Measurements from ENCODE around the gene TRIM2. TPM values are rescaled to one million over a fixed set of nuclear protein-coding genes. Genes with fewer than 3 reads are reported as not detected.

TRIM2 gene
- total RNA-seq, 1 experiment from 2014 or later, result 18.9 TPM

DNA sequence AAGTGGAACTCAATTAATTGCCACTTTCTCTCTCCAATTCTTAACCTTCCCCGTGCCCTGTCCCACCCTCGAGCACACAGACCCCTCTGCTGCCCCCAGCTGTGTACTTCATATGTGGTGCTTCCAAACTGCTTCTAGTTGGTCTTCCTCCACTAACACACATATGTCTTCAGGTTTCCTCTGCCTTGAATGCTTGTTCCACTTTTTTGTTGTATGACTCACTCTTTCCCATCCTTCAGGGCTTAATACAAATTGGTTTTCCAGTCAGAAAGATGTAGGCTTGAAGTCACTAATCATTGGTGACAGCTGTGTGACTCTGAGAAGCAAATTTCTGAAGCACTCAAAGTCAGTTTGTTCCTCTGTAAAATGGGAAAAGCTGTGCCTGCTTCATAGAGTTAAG is 30.6 kb downstream of the TRIM2 start:
- H3K4me2 ChIP-seq (ENCODE audit: low read length), result peak overlapping the region; percentile 71
- CTCF ChIA-PET, result no interaction called here
- no peak overlapping the region for H3K9ac ChIP-seq (ENCODE audit: low read length)
- H3K4me1 ChIP-seq (ENCODE audit: insufficient read depth, low read length), result peaks cover 30% of the 10 kb centered on the region
- intact Hi-C loops (cut with micrococcal nuclease), result loop anchor here (1.0 to 2.0 kb wide), 2 partner anchors 13 to 14 kb away; no protein-coding TSS in a partner anchor
- no peaks in the 10 kb centered on the region for H3K36me3 ChIP-seq (ENCODE audit: low read depth, low read length)
- POLR2A ChIA-PET (ENCODE audit: unreplicated experiment), result no interaction called here
- ATAC-seq (peak; percentile 5; the same call in 1 of the 2 replicates), DNase-seq (peak; percentile 46)
- peaks cover 20% of the 10 kb centered on the region; the same call in 1 of the 2 replicates for H3K79me2 ChIP-seq (ENCODE audit: low read length)
- H3K4me3 ChIP-seq (ENCODE audit: low read length), result peak overlapping the region; percentile 37; the same call in 1 of the 2 replicates
- no peaks in the 10 kb centered on the region for H3K9me2 ChIP-seq (replicated peaks; ENCODE audit: low read length)
- no TSS peak for BruUV-seq (replicated peaks)
- H3K9me3 ChIP-seq (ENCODE audit: low read length), result no peaks in the 10 kb centered on the region
- no peak overlapping the region for H2AFZ ChIP-seq (ENCODE audit: low read length)
- H3K27me3 ChIP-seq (ENCODE audit: low read length), result no peaks in the 10 kb centered on the region
- peak overlapping the region; percentile 78 for H3K27ac ChIP-seq (ENCODE audit: low read length)
- H3F3A ChIP-seq (ENCODE audit: low read length, unreplicated experiment), result peaks cover 18% of the 10 kb centered on the region
- H4K20me1 ChIP-seq (ENCODE audit: low read length), result peaks cover 10% of the 10 kb centered on the region
- TF ChIP-seq EZH2phosphoT487 (IDR thresholded peaks at IDR 0.05; ENCODE audit: borderline replicate concordance, low read length) (no peak), CTCF (conservative IDR thresholded peaks at IDR 0.05; ENCODE audit: low read depth, low read length) (no peak), EZH2 (IDR thresholded peaks at IDR 0.05; ENCODE audit: low read length, unreplicated experiment) (no peak)

DNA sequence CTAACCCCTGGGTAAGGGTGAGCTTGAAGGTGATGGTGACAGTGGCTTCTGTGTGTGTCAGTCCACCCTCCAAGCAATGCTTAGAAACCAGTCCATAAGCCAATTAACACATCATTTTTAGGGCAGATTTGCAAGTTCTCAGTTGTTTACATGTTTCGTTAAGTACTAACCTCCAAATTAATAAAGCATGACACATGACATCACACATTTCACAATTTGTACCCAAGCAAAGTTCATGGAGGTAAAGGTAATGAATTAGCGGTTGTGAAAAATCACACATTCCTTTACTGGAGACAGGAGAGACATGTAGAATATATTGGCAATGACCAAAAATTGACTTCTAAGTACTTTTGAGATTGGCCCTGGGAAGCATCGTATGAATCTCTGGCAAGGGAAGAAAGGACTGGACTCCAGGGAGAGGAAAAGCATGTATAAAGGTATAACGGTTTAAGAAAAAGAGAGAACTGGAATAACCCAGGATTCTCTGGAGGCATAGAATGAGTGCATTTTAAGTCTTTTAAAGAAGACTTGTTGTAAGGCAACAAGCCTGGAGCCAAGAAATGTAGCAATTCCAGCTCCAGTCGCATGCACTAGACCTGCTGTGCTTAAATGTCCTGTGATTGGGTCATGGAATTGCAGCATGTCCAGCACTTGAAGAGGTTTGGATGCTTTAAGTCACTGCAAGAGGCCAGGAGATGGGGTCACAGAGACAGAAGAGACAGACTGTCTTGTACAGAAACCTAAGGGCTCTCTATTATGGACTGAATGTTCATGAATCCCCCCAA is 34.1 kb downstream of the TRIM2 start:
- BruUV-seq (replicated peaks), result no TSS peak
- no peaks in the 10 kb centered on the region for H3K27me3 ChIP-seq (ENCODE audit: low read length)
- ATAC-seq (no peak), DNase-seq (no peak)
- peaks cover 13% of the 10 kb centered on the region for H3F3A ChIP-seq (ENCODE audit: low read length, unreplicated experiment)
- TF ChIP-seq EZH2 (IDR thresholded peaks at IDR 0.05; ENCODE audit: low read length, unreplicated experiment) (no peak), CTCF (conservative IDR thresholded peaks at IDR 0.05; ENCODE audit: low read depth, low read length) (no peak)
- no peak overlapping the region for H3K27ac ChIP-seq (ENCODE audit: low read length)
- peaks cover 21% of the 10 kb centered on the region for H3K4me1 ChIP-seq (ENCODE audit: insufficient read depth, low read length)
- H3K36me3 ChIP-seq (ENCODE audit: low read depth, low read length), result no peaks in the 10 kb centered on the region
- intact Hi-C loops (cut with micrococcal nuclease), result no loop called here
- no peaks in the 10 kb centered on the region for H3K9me3 ChIP-seq (ENCODE audit: low read length)
- no peak overlapping the region for H3K9ac ChIP-seq (ENCODE audit: low read length)
- no peak overlapping the region for H3K4me3 ChIP-seq (ENCODE audit: low read length)
- H3K4me2 ChIP-seq (ENCODE audit: low read length), result no peak overlapping the region
- peaks cover 5% of the 10 kb centered on the region for H4K20me1 ChIP-seq (ENCODE audit: low read length)
- no peak overlapping the region for H2AFZ ChIP-seq (ENCODE audit: low read length)
- peaks cover 15% of the 10 kb centered on the region; the same call in 1 of the 2 replicates for H3K79me2 ChIP-seq (ENCODE audit: low read length)
- CTCF ChIA-PET, result no interaction called here
- POLR2A ChIA-PET (ENCODE audit: unreplicated experiment), result no interaction called here
- H3K9me2 ChIP-seq (replicated peaks; ENCODE audit: low read length), result no peaks in the 10 kb centered on the region

DNA sequence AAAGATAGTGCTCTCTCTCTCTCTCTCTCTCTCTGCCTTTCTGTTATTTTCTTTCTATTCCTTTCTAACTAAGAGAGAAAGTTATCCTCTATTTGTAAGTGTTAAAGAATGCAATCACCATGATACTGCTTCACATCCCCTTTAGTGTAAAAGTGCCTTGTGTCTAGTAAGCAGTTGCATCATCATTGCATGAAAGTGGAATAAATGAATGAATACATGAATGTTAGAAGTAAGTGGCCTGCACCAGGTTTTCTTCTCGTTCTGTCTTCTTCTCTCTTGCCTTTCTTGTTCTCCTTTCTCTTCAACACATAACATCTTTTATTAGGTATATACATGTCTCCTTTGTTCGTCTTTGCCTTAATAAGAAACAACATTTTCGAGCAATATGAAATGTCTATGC is 35.2 kb downstream of the TRIM2 start:
- CTCF ChIA-PET, result no interaction called here
- Histone ChIP-seq H3K4me2 (ENCODE audit: low read length) (no peak overlapping the region), H3F3A (ENCODE audit: low read length, unreplicated experiment) (peaks cover 6% of the 10 kb centered on the region), H3K9ac (ENCODE audit: low read length) (no peak overlapping the region), H3K9me3 (ENCODE audit: low read length) (no peaks in the 10 kb centered on the region), H3K9me2 (replicated peaks; ENCODE audit: low read length) (no peaks in the 10 kb centered on the region), H3K36me3 (ENCODE audit: low read depth, low read length) (no peaks in the 10 kb centered on the region), H2AFZ (ENCODE audit: low read length) (no peak overlapping the region), H3K4me3 (ENCODE audit: low read length) (no peak overlapping the region), H3K27ac (ENCODE audit: low read length) (no peak overlapping the region), H3K79me2 (ENCODE audit: low read length) (peaks cover 15% of the 10 kb centered on the region; the same call in 1 of the 2 replicates), H4K20me1 (ENCODE audit: low read length) (peaks cover 4% of the 10 kb centered on the region), H3K27me3 (ENCODE audit: low read length) (no peaks in the 10 kb centered on the region), H3K4me1 (ENCODE audit: insufficient read depth, low read length) (peaks cover 10% of the 10 kb centered on the region)
- no peak for DNase-seq
- POLR2A ChIA-PET (ENCODE audit: unreplicated experiment), result no interaction called here
- no TSS peak for BruUV-seq (replicated peaks)
- TF ChIP-seq EZH2 (IDR thresholded peaks at IDR 0.05; ENCODE audit: low read length, unreplicated experiment), result no peak
- TF ChIP-seq CTCF (conservative IDR thresholded peaks at IDR 0.05; ENCODE audit: low read depth, low read length), result no peak
- TF ChIP-seq EZH2phosphoT487 (IDR thresholded peaks at IDR 0.05; ENCODE audit: borderline replicate concordance, low read length), result no peak
- intact Hi-C loops (cut with micrococcal nuclease), result no loop called here
- ATAC-seq, result no peak

Measured in PC-3 (cell line).